Thymus (tissue), 11 donors: ENCODE measurements around the gene CALML5. TPM values are rescaled to one million over a fixed set of nuclear protein-coding genes. Genes with fewer than 3 reads are reported as not detected.

ENCODE experiments used
- DNase-seq, 9 donors: peaks; one replicate each; pipeline ENCODE4 v3.0.0-alpha.2; 2013; ENCODE audit warnings: low spot score in 9 of 9, low read depth in 6 of 9, missing footprints in 1 of 9
- H3K27ac ChIP-seq, 2 donors: one replicate each; pipeline ENCODE4 v1.5.1; 2013; ENCODE audit warnings: control low read depth in 1 of 2, low read depth in 1 of 2, low read length in 1 of 2, mild to moderate bottlenecking in 1 of 2, moderate library complexity in 1 of 2
- H3K27me3 ChIP-seq, 2 donors: one replicate each; pipeline ENCODE4 v1.5.1; 2013; ENCODE audit warnings: low read length in 1 of 2; ENCODE audit not compliant: control insufficient read depth in 2 of 2, insufficient read depth in 1 of 2
- H3K36me3 ChIP-seq, 2 donors: one replicate each; pipeline ENCODE4 v1.5.1; 2013; ENCODE audit warnings: low read length in 1 of 2, mild to moderate bottlenecking in 1 of 2, moderate library complexity in 1 of 2; ENCODE audit not compliant: control insufficient read depth in 2 of 2, insufficient read depth in 2 of 2
- H3K4me1 ChIP-seq, 2 donors: one replicate each; pipeline ENCODE4 v1.5.1; 2013; ENCODE audit warnings: low read length in 2 of 2; ENCODE audit not compliant: control insufficient read depth in 2 of 2, insufficient read depth in 2 of 2
- H3K4me3 ChIP-seq, 2 donors: one replicate each; pipeline ENCODE4 v1.5.1; 2013; ENCODE audit warnings: low read length in 2 of 2, control low read depth in 1 of 2, mild to moderate bottlenecking in 1 of 2
- H3K9me3 ChIP-seq, 2 donors: one replicate each; pipeline ENCODE4 v1.5.1; 2013; ENCODE audit warnings: low read length in 1 of 2, mild to moderate bottlenecking in 1 of 2; ENCODE audit not compliant: control insufficient read depth in 2 of 2, insufficient read depth in 1 of 2
- WGBS: extraction: QIAGEN DNeasy Blood & Tissue Kit; methylation state at CpG from one replicate; pipeline ENCODE4 v1.1.7; 2013; 5-methylcytosine and 5-hydroxymethylcytosine counted together
- polyA plus RNA-seq: library from polyadenylated mRNA; stranded (reverse); fragments of 200-250 nt; gene quantifications from one replicate; pipeline ENCODE4 v1.2.3, GENCODE V29; 2013
- total RNA-seq: library from RNA; stranded (reverse); fragments of 120-200 nt; gene quantifications from one replicate; pipeline ENCODE4 v1.2.4, GENCODE V29; 2013
- donor health status: healthy.

The CALML5 gene
- total and polyA plus RNA-seq, 2 donors, result 32.6 to 368 TPM

DNA sequence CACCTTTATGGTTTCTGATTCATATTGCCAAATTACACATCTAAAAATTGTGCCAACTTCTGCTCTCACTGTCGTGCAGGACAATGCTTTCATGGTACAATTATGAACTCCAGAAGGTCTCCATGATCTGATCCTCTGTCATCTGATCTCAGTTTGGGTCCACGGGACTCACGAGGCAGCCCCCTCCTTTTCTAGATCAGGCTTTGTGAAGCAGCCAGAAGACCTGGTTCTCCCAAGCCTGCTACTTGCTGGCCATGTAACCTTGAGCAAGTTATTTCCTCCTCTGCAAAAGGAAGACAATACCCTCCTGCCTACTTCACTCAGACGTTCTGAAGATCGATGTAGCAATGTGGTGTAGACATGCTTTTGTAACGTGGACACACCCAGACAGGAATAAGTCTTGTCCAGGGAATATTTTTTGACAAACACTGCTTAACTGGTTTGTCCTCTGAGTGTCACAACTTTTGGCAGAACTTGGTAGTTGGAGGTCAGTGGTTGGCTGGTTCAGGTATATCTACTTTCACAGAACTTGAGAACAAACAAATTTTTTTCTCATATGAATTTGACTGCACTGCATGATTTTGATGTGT, 44.9 kb upstream of the CALML5 start:
- Histone ChIP-seq H3K27ac (no peak overlapping the region), H3K27me3 (no peaks in the 10 kb centered on the region), H3K36me3 (no peaks in the 10 kb centered on the region), H3K9me3 (no peaks in the 10 kb centered on the region), H3K4me3 (no peak overlapping the region), H3K4me1 (peaks cover 0 to 32% of the 10 kb centered on the region in 2 donors)
- 95% methylated on average over 6 of the region's 6 CpGs for WGBS
- DNase-seq, result no peak

DNA sequence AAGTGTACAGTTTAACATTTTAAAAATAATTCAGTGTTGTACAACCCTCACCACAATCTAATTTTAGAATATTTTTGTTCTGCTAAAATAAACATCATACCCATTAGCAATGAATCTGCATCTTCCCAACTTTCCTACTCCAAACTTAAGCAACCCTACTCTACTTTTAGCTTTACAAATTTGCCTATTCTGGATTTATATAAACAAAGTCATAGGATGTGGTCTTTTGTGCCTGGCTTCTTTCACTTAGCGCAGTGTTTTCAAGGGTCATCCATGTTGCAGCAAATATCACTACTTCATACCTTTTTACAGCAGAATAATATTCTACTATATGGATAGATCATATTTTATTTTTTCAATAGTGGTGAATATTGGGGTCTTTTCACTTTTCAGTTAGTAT, 44.3 kb upstream of the CALML5 start:
- Histone ChIP-seq H3K9me3 (no peaks in the 10 kb centered on the region), H3K27ac (no peak overlapping the region), H3K4me3 (no peak overlapping the region), H3K4me1 (peaks cover 0 to 28% of the 10 kb centered on the region in 2 donors), H3K36me3 (no peaks in the 10 kb centered on the region), H3K27me3 (no peaks in the 10 kb centered on the region)
- DNase-seq, result no peak
- 98% methylated on average over 1 of the region's 1 CpG for WGBS

DNA sequence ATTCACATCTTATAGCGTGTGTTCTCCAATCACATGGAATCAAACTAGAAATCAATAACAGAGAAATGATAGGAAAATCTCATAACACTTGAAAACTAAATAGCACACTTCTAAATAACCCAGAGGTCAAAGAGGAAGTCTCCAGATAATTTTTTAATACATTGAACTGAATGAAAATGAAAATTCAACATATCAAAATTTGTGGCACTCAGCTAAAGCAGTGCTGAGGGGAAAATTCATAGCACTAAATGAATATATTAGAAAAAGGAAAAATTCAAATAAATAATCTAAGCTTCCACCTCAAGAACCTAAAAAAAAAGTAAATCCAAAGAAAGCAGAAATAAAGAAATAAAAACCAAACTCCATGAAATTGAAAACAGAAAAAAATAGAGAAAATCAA, 42.7 kb upstream of the CALML5 start:
- Histone ChIP-seq H3K4me1 (peaks cover 0 to 17% of the 10 kb centered on the region in 2 donors), H3K9me3 (no peaks in the 10 kb centered on the region), H3K27ac (no peak overlapping the region), H3K36me3 (no peaks in the 10 kb centered on the region), H3K27me3 (no peaks in the 10 kb centered on the region), H3K4me3 (no peak overlapping the region)
- WGBS, result 99% methylated on average over 1 of the region's 1 CpG
- DNase-seq, result no peak

DNA sequence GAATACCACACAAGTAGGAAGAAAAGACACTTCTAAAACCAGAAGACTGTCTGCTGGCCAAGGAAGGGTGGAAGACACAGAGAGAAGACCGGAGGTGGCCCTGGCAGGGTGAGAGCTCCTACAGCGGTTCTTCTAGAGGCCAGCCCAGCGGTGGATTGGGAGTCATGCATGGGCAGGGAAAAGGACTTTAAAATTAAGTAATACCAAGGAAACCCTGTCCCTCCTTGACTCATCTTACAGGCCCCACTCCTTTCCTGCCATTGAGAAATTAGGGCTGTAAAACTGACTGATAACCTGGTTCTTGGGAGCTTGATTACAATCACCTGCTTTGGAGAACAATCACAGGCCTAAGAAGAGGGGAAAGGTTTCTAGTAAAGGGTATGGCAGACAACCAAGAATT, 41.5 kb upstream of the CALML5 start:
- DNase-seq, result no peak
- Histone ChIP-seq H3K27me3 (no peaks in the 10 kb centered on the region), H3K27ac (no peak overlapping the region), H3K4me3 (no peak overlapping the region), H3K4me1 (peaks cover 0 to 11% of the 10 kb centered on the region in 2 donors), H3K9me3 (no peaks in the 10 kb centered on the region), H3K36me3 (no peaks in the 10 kb centered on the region)
- WGBS, result 100% methylated on average over 3 of the region's 3 CpGs

DNA sequence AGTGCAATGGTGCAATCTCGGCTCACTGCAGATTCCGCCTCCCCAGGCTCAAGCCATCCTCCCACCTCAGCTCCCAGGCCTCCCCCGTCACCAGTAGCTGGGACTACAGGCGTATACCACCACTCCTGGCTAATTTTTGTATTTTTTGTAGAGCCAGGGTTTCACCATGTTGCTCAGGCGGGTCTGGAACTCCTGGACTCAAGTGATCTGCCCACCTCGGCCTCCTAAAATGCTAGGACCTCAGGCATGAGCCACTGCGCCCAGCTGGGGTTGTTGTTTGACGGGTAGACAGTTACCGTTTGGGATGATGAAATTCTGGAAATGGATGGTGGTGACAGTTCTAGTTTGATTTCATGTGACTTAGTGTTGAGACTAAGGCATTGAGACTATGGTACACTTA, 40.7 kb upstream of the CALML5 start:
- Histone ChIP-seq H3K27me3 (no peaks in the 10 kb centered on the region), H3K36me3 (no peaks in the 10 kb centered on the region), H3K4me1 (peaks cover 0 to 7% of the 10 kb centered on the region in 2 donors), H3K27ac (no peak overlapping the region), H3K9me3 (no peaks in the 10 kb centered on the region), H3K4me3 (no peak overlapping the region)
- WGBS, result 98% methylated on average over 9 of the region's 9 CpGs
- no peak for DNase-seq

DNA sequence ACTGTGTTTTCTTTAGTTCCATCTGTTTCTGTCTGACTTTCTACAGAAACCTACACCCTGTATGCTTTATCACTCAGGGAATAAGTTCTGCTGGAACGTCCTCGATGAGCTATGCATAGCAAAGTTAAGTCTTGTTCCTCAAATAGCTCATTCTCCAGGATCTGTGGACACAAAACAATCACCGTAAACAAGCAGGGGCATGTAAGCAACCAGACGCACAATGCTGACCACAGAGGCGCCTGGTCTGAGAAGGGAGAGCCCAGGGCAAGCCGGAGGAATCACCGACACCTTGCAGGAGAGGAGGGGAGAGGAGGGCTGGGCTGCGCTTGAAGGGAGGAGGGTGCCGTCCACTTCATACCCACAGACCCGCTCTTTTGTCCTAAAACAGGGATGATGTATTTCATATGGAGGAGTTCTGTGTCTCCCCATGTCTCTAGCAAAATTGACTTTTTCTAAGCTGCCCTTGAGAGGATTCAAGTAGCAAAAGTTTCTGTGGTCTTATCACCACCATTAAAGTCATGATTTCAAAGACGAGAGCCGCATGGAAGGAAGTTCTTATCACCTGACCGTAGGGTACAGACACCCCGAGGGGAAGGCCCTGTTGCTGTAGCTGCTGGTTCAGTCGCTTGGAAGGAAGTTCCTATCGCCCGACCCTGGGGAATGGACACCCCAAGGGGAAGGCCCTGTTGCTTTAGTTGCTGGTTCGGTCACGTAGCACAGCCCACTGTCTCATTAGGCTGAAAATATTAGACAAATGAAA, 39.7 kb upstream of the CALML5 start:
- Histone ChIP-seq H3K9me3 (no peaks in the 10 kb centered on the region), H3K27me3 (no peaks in the 10 kb centered on the region), H3K4me3 (no peak overlapping the region), H3K4me1 (peaks cover 0 to 8% of the 10 kb centered on the region in 2 donors), H3K36me3 (no peaks in the 10 kb centered on the region), H3K27ac (no peak overlapping the region)
- 81% methylated on average over 19 of the region's 19 CpGs for WGBS
- no peak for DNase-seq

DNA sequence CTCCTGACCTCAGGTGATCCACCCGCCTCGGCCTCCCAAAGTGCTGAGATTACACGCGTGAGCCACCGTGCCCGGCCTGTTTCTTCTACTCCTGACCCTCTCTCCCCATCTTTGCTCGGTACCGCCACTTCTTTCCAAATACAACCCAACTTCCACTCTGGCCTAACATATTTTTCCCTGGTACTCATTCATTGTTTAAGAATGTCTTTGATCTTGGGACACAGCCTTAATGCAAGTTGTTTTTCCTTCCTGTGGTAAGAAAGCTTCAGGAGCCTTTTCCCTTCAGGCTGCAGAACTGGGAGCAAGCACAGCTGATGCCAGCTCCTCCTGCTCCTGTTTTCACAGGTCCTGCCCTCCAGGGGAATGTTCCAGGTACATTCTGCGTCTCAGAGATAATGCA, 39.1 kb upstream of the CALML5 start:
- Histone ChIP-seq H3K27me3 (no peaks in the 10 kb centered on the region), H3K4me3 (no peak overlapping the region), H3K9me3 (no peaks in the 10 kb centered on the region), H3K36me3 (no peaks in the 10 kb centered on the region), H3K27ac (no peak overlapping the region), H3K4me1 (peaks cover 0 to 12% of the 10 kb centered on the region in 2 donors)
- no peak for DNase-seq
- 96% methylated on average over 9 of the region's 9 CpGs for WGBS

DNA sequence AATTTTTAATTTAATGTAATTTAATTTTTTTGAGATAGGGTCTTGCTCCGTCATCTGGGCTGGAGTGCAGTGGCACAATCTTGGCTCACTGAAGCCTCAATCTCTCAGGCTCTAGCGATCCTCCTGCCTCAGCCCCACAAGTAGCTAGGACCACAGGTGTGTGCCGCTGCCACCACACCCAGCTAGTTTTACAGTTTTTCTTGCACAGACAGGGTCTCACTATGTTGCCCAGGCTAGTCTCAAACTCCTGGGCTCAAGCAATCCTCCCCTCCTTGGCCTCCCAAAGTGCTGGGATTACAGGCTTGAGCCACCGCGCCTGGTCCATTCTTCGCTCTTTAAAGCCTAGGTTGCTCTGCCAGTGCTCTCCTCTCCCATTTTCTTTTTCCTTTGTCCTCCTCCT, 38.3 kb upstream of the CALML5 start:
- H3K4me3 ChIP-seq, result no peak overlapping the region
- H3K9me3 ChIP-seq, result no peaks in the 10 kb centered on the region
- H3K36me3 ChIP-seq, result no peaks in the 10 kb centered on the region
- DNase-seq, result no peak
- no peaks in the 10 kb centered on the region for H3K27me3 ChIP-seq
- peaks cover 0 to 16% of the 10 kb centered on the region in 2 donors for H3K4me1 ChIP-seq
- no peak overlapping the region for H3K27ac ChIP-seq
- 82% methylated on average over 6 of the region's 6 CpGs for WGBS

DNA sequence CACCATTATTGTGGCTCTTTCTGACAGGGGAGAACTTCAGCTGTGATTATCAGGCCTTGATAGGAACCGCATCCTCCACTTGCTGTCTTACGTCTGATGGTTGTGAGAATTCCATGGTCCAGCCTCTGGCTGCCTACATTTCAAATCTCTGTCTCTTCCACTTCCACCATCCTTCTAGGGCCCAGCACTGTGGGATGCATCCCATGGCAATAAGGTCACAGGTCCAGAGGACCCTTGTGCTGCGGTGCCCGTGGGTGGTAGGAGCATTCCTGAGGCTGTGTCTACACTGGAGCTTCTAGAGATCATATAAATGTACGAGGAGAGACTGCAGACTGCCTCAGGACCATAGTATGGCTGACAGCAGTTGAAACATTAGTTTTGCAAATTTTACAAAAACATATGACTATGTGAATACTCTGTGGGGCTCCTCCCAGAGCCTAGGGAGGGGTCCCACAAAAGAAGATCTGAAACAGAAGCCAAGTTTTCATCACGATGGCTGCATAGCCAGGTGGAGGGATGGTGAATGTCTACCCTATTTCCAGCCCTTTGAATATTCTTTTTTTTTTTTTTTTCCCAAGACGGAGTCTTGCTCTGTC, 37.2 kb upstream of the CALML5 start:
- 98% methylated on average over 7 of the region's 7 CpGs for WGBS
- Histone ChIP-seq H3K27me3 (no peaks in the 10 kb centered on the region), H3K36me3 (no peaks in the 10 kb centered on the region), H3K4me1 (peaks cover 0 to 16% of the 10 kb centered on the region in 2 donors), H3K27ac (no peak overlapping the region), H3K9me3 (no peaks in the 10 kb centered on the region), H3K4me3 (no peak overlapping the region)
- no peak for DNase-seq
